ENCODE measurements around the gene AMZ2. TPM values are rescaled to one million over a fixed set of nuclear protein-coding genes. Genes with fewer than 3 reads are reported as not detected.

The AMZ2 gene
- total and polyA plus RNA-seq, 2 experiments from 2014 or later, result 54.2 to 71.5 TPM

DNA sequence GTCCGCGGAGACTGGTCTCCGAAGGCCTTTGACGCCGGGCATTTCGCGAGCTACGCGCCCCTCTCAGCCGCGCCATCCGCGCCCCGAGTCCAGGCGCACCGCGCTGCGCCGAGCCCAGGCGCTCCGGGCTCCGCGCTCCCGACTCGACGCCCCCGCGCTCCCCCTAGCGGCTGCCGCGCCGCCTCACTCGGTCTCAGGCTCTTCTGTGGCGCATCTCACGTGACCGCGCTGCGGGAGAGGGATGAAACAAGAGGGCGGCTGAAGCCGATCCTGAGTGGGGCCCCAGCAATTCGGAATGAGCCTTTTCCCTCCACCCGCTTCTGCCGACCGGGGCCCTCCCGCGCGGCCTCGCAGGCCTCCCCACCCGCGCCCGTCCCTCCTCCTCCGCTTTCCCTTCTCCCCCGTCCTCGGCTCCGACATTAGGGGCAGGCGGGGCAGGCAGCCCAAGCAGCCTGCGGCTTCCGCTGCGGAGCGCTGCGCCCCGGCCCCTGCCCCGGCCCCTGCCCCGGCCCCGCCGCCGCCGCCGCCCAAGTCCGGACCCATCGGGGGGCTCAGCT is 42.5 kb upstream of the AMZ2 start:
- ATAC-seq, result peak; percentile 80
- Histone ChIP-seq H3K36me3 (ENCODE audit: insufficient read depth) (peaks cover 6% of the 10 kb centered on the region), H4K20me1 (replicated peaks; ENCODE audit: insufficient read depth) (peaks cover 4% of the 10 kb centered on the region), H2AFZ (no peak overlapping the region; the same call in 1 of the 2 replicates), H3F3A (replicated peaks; ENCODE audit: low read depth) (0 out of 2 replicates have a peak, but pooled peaks cover 4% of the 10 kb centered on the region), H3K27ac (ENCODE audit: low read depth) (peak overlapping the region; percentile 59; the same call in 1 of the 2 replicates), H3K9me2 (ENCODE audit: insufficient read depth) (no peaks in the 10 kb centered on the region), H3K4me1 (ENCODE audit: insufficient read depth) (peaks cover 20% of the 10 kb centered on the region; the same call in 1 of the 2 replicates), H3K4me2 (peak overlapping the region; percentile 97), H3K4me3 (peak overlapping the region; percentile 84), H3K79me2 (replicated peaks; ENCODE audit: insufficient read depth) (peaks cover 11% of the 10 kb centered on the region), H3K27me3 (ENCODE audit: insufficient read depth) (peaks cover 48% of the 10 kb centered on the region)
- Mint-ChIP-seq H3K27ac (no peak overlapping the region), H3K36me3 (ENCODE audit: low read depth) (peaks cover 27% of the 10 kb centered on the region), H3K4me3 (peak overlapping the region; percentile 83), H3K9me3 (peaks cover 8% of the 10 kb centered on the region; the same call in 2 of the 3 replicates), H3K4me1 (peaks cover 15% of the 10 kb centered on the region), H3K27me3 (ENCODE audit: insufficient read depth, low read depth, poor library complexity) (peaks cover 43% of the 10 kb centered on the region)
- peak; percentile 94 for DNase-seq (ENCODE audit: low spot score)
- TF ChIP-seq POLR2AphosphoS5 (IDR thresholded peaks at IDR 0.05; ENCODE audit: low read depth) (peak; percentile 73), CREB1 (CRISPR knock-in tag; IDR thresholded peaks at IDR 0.05; ENCODE audit: low read depth) (peak; percentile 64)
- TF ChIP-seq, protein P1, sequence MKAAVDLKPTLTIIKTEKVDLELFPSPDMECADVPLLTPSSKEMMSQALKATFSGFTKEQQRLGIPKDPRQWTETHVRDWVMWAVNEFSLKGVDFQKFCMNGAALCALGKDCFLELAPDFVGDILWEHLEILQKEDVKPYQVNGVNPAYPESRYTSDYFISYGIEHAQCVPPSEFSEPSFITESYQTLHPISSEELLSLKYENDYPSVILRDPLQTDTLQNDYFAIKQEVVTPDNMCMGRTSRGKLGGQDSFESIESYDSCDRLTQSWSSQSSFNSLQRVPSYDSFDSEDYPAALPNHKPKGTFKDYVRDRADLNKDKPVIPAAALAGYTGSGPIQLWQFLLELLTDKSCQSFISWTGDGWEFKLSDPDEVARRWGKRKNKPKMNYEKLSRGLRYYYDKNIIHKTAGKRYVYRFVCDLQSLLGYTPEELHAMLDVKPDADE (IDR thresholded peaks at IDR 0.05), result no peak
- TF ChIP-seq, protein P2, sequence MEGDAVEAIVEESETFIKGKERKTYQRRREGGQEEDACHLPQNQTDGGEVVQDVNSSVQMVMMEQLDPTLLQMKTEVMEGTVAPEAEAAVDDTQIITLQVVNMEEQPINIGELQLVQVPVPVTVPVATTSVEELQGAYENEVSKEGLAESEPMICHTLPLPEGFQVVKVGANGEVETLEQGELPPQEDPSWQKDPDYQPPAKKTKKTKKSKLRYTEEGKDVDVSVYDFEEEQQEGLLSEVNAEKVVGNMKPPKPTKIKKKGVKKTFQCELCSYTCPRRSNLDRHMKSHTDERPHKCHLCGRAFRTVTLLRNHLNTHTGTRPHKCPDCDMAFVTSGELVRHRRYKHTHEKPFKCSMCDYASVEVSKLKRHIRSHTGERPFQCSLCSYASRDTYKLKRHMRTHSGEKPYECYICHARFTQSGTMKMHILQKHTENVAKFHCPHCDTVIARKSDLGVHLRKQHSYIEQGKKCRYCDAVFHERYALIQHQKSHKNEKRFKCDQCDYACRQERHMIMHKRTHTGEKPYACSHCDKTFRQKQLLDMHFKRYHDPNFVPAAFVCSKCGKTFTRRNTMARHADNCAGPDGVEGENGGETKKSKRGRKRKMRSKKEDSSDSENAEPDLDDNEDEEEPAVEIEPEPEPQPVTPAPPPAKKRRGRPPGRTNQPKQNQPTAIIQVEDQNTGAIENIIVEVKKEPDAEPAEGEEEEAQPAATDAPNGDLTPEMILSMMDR (conservative IDR thresholded peaks at IDR 0.05; ENCODE audit: low read depth in 2 of 2), result peak; percentile 68 to 82

DNA sequence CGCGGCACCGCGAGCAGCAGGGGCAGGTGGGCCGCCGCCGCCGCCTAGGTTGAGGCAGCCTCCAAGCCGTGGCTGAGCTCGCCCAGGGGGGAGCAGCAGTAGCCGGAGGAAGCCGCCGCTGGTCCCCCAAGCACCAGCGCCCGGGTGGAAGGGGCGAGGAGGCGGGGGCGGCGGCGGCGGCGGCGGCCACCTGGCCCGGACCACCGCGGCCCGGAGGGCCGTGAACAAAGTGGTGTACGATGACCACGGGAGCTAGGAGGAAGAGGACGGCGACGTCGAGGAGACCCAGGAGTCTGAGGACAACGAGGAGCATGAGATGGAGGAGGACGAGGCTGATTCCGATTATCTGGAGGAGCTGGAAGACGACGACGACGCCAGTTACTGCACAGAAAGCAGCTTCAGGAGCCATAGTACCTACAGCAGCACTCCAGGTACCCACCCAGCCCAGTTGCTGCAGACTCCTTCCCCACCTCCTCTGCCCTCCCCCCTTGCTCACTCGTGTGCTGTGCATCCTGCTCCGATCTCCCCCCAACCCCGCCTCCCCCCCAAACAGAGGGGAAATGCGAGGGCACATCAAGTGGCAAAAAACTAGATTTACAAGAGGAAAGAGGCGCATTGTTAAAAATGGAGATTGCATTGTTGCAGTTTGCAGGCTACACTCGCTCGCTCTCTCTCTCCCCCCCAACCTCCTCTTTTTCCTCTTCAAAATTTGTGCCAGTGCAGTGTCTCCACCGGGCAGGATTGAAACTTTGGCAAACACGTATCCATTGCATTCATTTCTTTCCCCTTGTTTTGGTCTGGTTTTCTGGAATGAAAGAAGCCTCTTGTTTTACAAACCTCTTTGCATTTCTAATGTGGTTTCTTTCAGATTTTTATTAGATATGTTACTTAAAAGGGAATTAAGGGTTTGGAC is 41.8 kb upstream of the AMZ2 start:
- peak overlapping the region; percentile 85 for H3K27ac Mint-ChIP-seq
- H3K9me3 Mint-ChIP-seq, result peaks cover 8% of the 10 kb centered on the region; the same call in 2 of the 3 replicates
- TF ChIP-seq, protein P3, sequence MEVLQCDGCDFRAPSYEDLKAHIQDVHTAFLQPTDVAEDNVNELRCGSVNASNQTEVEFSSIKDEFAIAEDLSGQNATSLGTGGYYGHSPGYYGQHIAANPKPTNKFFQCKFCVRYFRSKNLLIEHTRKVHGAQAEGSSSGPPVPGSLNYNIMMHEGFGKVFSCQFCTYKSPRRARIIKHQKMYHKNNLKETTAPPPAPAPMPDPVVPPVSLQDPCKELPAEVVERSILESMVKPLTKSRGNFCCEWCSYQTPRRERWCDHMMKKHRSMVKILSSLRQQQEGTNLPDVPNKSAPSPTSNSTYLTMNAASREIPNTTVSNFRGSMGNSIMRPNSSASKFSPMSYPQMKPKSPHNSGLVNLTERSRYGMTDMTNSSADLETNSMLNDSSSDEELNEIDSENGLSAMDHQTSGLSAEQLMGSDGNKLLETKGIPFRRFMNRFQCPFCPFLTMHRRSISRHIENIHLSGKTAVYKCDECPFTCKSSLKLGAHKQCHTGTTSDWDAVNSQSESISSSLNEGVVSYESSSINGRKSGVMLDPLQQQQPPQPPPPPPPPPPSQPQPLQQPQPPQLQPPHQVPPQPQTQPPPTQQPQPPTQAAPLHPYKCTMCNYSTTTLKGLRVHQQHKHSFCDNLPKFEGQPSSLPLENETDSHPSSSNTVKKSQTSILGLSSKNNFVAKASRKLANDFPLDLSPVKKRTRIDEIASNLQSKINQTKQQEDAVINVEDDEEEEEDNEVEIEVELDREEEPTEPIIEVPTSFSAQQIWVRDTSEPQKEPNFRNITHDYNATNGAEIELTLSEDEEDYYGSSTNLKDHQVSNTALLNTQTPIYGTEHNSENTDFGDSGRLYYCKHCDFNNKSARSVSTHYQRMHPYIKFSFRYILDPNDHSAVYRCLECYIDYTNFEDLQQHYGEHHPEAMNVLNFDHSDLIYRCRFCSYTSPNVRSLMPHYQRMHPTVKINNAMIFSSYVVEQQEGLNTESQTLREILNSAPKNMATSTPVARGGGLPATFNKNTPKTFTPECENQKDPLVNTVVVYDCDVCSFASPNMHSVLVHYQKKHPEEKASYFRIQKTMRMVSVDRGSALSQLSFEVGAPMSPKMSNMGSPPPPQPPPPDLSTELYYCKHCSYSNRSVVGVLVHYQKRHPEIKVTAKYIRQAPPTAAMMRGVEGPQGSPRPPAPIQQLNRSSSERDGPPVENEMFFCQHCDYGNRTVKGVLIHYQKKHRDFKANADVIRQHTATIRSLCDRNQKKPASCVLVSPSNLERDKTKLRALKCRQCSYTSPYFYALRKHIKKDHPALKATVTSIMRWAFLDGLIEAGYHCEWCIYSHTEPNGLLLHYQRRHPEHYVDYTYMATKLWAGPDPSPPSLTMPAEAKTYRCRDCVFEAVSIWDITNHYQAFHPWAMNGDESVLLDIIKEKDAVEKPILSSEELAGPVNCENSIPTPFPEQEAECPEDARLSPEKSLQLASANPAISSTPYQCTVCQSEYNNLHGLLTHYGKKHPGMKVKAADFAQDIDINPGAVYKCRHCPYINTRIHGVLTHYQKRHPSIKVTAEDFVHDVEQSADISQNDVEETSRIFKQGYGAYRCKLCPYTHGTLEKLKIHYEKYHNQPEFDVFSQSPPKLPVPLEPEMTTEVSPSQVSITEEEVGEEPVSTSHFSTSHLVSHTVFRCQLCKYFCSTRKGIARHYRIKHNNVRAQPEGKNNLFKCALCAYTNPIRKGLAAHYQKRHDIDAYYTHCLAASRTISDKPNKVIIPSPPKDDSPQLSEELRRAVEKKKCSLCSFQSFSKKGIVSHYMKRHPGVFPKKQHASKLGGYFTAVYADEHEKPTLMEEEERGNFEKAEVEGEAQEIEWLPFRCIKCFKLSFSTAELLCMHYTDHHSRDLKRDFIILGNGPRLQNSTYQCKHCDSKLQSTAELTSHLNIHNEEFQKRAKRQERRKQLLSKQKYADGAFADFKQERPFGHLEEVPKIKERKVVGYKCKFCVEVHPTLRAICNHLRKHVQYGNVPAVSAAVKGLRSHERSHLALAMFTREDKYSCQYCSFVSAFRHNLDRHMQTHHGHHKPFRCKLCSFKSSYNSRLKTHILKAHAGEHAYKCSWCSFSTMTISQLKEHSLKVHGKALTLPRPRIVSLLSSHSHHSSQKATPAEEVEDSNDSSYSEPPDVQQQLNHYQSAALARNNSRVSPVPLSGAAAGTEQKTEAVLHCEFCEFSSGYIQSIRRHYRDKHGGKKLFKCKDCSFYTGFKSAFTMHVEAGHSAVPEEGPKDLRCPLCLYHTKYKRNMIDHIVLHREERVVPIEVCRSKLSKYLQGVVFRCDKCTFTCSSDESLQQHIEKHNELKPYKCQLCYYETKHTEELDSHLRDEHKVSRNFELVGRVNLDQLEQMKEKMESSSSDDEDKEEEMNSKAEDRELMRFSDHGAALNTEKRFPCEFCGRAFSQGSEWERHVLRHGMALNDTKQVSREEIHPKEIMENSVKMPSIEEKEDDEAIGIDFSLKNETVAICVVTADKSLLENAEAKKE (CRISPR knock-in tag; IDR thresholded peaks at IDR 0.05), result no peak
- TF ChIP-seq EZH2phosphoT487 (IDR thresholded peaks at IDR 0.05; ENCODE audit: unreplicated experiment), result no peak
- TF ChIP-seq, protein P2 (conservative IDR thresholded peaks at IDR 0.05; ENCODE audit: low read depth in 2 of 2), result no peak
- no peak for TF ChIP-seq POLR2AphosphoS5 (IDR thresholded peaks at IDR 0.05; ENCODE audit: low read depth)

More for the DNA sequence above, 41.8 kb upstream of the AMZ2 start:
- ATAC-seq, result peak; percentile 48
- Histone ChIP-seq H3K27ac (ENCODE audit: low read depth) (no peak overlapping the region), H3K79me2 (replicated peaks; ENCODE audit: insufficient read depth) (peaks cover 11% of the 10 kb centered on the region), H3K9me2 (ENCODE audit: insufficient read depth) (no peaks in the 10 kb centered on the region), H3K4me2 (peak overlapping the region; percentile 97), H3K4me3 (peak overlapping the region; percentile 84), H3K4me1 (ENCODE audit: insufficient read depth) (peaks cover 16% of the 10 kb centered on the region; the same call in 1 of the 2 replicates), H3K36me3 (ENCODE audit: insufficient read depth) (peaks cover 6% of the 10 kb centered on the region), H3K27me3 (ENCODE audit: insufficient read depth) (peaks cover 40% of the 10 kb centered on the region), H4K20me1 (replicated peaks; ENCODE audit: insufficient read depth) (peaks cover 4% of the 10 kb centered on the region; the same call in 1 of the 2 replicates), H3F3A (replicated peaks; ENCODE audit: low read depth) (0 out of 2 replicates have a peak, but pooled peaks cover 4% of the 10 kb centered on the region), H2AFZ (0 out of 2 replicates have a peak overlapping the region, but pooled peaks have one; percentile 43)
- peak; percentile 40 for DNase-seq (ENCODE audit: low spot score)
- H3K36me3 Mint-ChIP-seq (ENCODE audit: low read depth), result peaks cover 34% of the 10 kb centered on the region
- peaks cover 36% of the 10 kb centered on the region for H3K27me3 Mint-ChIP-seq (ENCODE audit: insufficient read depth, low read depth, poor library complexity)
- H3K4me1 Mint-ChIP-seq, result peaks cover 12% of the 10 kb centered on the region
- H3K4me3 Mint-ChIP-seq, result peak overlapping the region; percentile 83

Data from GM23338 (cell line).